Tongue (tissue), 3 donors: ENCODE measurements around the gene PDE6A. TPM values are rescaled to one million over a fixed set of nuclear protein-coding genes. Genes with fewer than 3 reads are reported as not detected.

Source experiments
- DNase-seq: peaks from one replicate; pipeline ENCODE4 v3.0.0-alpha.2; 2015
- small RNA-seq: library from RNA; depleted of rRNA; stranded (forward); fragments of <200 nt; gene quantifications from one replicate; pipeline ENCODE3, GENCODE V24; 2014; ENCODE audit warnings: low replicate concordance
- total RNA-seq: library from RNA; depleted of rRNA; stranded (reverse); fragments of >200 nt; gene quantifications from one replicate; pipeline ENCODE4 v1.2.3, GENCODE V29; 2014

Gene PDE6A
- total RNA-seq, 1 donor from 2014 or later, result 0.31 TPM

DNA sequence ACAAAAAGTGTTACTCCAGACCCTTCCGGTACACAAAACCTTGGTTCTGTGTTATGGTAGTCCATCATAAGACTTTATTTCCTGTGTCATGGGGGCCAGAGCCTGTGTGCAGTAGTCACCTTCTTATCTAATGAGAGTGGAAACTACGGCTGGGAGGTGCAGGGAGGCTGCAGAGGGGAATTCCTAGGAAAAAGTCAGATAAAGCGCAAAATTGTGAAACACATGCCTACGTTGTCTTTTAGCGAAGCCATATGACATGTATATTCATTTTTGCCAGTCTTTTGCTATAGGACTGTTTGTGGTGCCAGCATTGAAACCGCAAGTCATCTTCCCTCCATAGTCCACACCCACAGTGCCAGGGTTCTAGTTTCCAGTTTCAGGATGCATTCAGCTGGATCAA, 133.7 kb downstream of the PDE6A start:
- DNase-seq, result no peak

DNA sequence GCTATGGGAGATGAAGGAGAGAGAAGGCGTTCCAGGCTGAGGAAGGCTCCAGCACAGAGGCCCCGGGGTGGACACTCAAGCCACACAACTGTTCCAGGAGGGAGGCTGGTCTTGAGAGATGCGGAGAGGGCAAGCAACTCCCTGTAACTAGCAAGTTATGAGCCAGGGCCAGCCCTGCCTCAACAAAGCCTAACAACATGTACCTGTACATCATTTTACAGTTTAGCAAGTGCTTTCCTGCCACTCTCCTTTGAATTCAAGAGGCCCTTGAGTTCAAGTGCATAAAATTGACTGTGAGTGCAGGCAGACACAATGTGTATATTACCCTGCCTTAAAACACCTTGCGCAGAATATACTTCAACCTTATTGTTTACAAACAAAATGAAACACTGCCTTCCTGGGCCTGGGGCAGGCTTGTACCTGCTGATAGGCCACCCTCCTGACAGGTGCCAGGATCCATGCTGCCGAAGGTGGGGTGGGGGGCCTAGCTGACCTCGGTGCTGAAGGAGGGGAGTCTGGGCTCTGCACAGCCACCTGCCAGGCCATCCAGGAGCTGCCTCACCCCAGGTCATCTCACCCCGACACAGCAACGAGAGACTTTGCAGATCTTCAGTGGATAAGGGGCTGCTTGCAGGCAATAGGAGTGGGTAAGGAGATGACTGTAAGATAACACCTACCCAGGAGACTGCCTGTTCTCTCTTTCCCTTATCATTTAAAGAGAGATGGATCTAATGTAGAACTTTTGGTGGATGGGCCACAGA, 134.5 kb downstream of the PDE6A start:
- no peak for DNase-seq

DNA sequence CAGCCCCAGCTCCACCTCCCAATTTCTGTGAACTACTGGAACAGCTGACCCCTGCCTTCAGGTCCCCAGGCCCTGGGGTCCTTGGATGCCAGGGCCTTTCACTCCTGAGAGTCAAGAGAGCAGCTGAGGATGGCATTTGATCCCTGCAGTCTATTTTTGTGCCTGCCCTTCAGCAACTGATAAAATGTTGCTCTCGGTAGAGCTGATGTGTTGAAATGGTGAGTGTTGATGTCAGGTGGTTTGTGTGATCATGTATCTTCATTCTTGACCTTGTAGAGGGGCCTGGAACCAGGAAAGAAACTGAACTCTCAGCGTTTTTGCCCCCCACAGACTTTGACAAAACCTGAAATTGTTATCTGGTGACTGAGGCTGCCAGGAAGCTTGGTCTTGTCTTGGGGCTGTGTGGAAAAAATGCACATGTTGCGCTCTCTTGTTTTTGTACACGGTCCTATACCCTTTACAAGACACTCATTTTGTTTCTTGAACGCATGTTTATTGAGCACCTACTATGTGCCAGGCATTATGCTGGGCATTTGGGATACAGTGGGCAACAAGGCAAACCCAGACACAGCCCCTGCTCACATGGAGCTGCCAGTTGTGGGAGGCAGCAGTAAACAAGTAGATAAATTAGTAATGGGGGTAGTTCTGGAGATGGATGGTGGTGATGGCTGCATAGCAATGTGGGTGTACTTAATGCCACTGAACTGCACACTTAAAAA, 136.2 kb downstream of the PDE6A start:
- DNase-seq, result peak; percentile 76

Small RNAs within 50 kb of the gene (small RNA-seq; reads per million reads assigned to genes)
- gene RF00019, result not detected

Other genes starting within 250 kb of the PDE6A start
- 10.8 TPM for gene PPARGC1B, start 214.5 kb downstream of the PDE6A start, total RNA-seq
- gene SLC26A2, start 16.0 kb upstream of the PDE6A start, total RNA-seq, result 20.1 TPM
- 2.1 TPM for gene TIGD6, start 55.9 kb upstream of the PDE6A start, total RNA-seq
- gene HMGXB3, start 55.9 kb upstream of the PDE6A start, total RNA-seq, result 22.7 TPM
- 21.6 TPM for gene CSF1R, start 141.8 kb upstream of the PDE6A start, total RNA-seq
- 129 TPM for gene PDGFRB, start 211.1 kb upstream of the PDE6A start, total RNA-seq
- gene CDX1, start 222.0 kb upstream of the PDE6A start, total RNA-seq, result 0.31 TPM
- not detected for gene SLC6A7, start 245.3 kb upstream of the PDE6A start, total RNA-seq